Body of pancreas (tissue), 4 donors: ENCODE measurements around the gene ERC1. TPM values are rescaled to one million over a fixed set of nuclear protein-coding genes. Genes with fewer than 3 reads are reported as not detected.

Source experiments
- ATAC-seq: fragments of 150-250 bp; one replicate; pipeline ENCODE4 v1.9.1; 2016
- DNase-seq, 4 donors: peaks; one replicate each; pipeline ENCODE4 v3.0.0-alpha.2; 2019
- H3K27ac ChIP-seq, 4 donors: fragments of 200-600 bp; sonication (generic); 1 replicate in 3 of 4; 2 replicates in 1 of 4; pipeline versions ENCODE4 v1.5.1 to v1.6.1; 2016 to 2019; ENCODE audit warnings: mild to moderate bottlenecking in 1 of 4, mixed read lengths in 1 of 4, moderate library complexity in 1 of 4
- H3K27me3 ChIP-seq, 2 donors: fragments of 200-600 bp; sonication (generic); one replicate each; pipeline ENCODE4 v1.6.0; 2016; ENCODE audit warnings: mild to moderate bottlenecking in 1 of 2
- H3K36me3 ChIP-seq, 2 donors: fragments of 200-600 bp; sonication (generic); replicated peaks in 1 of 2; 2 replicates each; pipeline ENCODE4 v1.5.1; 2016; ENCODE audit warnings: low read depth in 2 of 2; ENCODE audit not compliant: insufficient read depth in 1 of 2
- H3K4me1 ChIP-seq: fragments of 200-600 bp; sonication (generic); one replicate; pipeline ENCODE4 v1.6.0; 2016
- H3K4me3 ChIP-seq, 2 donors: fragments of 200-600 bp; sonication (generic); 1 replicate in 1 of 2; 2 replicates in 1 of 2; pipeline ENCODE4 v1.5.1; 2016 to 2019
- H3K9me3 ChIP-seq, 3 donors: fragments of 200-600 bp; sonication (generic); 1 replicate in 2 of 3; 2 replicates in 1 of 3; pipeline ENCODE4 v1.5.1; 2016
- POLR2A ChIP-seq, 3 donors: fragments of 450-650 bp; IDR thresholded peaks; one replicate each; pipeline ENCODE4 v1.6.1; 2016; ENCODE audit warnings: antibody characterized with exemption in 3 of 3, mild to moderate bottlenecking in 2 of 3
- WGBS, 2 donors: methylation state at CpG; one replicate each; pipeline ENCODE4 v1.1.5; 2017; 5-methylcytosine and 5-hydroxymethylcytosine counted together
- intact Hi-C: fragments of 100-400 bp; cut with DNase I; formaldehyde crosslinking; loops from one replicate; pipeline ENCODE4 v1.15.1; 2023
- total RNA-seq, 2 donors: library from RNA; depleted of rRNA; stranded (reverse); fragments of >200 nt; gene quantifications; one replicate each; pipeline ENCODE4 v1.1.0, GENCODE V29; 2016
- TF ChIP-seq, protein P1 (sequence below), 7 experiments: fragments of 450-650 bp in 4 of 7; fragments of 200-600 bp in 3 of 7; sonication (generic) in 3 of 7; IDR thresholded peaks; one replicate each; pipeline ENCODE4 v1.5.1; 2016 to 2019; ENCODE audit warnings: antibody characterized with exemption in 7 of 7

ERC1 gene
- total RNA-seq, 2 donors from 2014 or later, result 20.8 to 29.0 TPM

DNA sequence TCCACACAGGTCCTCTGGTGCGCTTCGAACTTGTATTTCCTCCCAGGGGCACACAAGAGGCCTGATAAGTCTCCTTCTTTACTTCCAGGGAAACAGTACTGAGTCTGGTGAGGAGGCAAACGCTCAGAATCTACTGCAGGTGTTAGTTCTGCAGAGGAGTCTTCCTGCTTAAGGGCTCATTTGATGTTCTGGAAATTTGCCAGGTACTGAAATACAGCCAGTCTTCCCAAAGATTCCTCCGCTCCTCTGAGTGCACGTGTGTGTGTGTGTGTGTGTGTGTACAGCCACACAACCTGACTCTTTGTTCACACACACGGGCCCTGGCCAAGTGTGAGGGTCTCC lies 511.3 kb downstream of the ERC1 start:
- no peak overlapping the region for H3K4me3 ChIP-seq
- no peaks in the 10 kb centered on the region for H3K27me3 ChIP-seq
- WGBS, 2 donors, result 31 to 34% methylated on average over 5 to 6 of the region's 6 CpGs
- no peak for ATAC-seq
- no peaks in the 10 kb centered on the region for H3K9me3 ChIP-seq
- no peak for TF ChIP-seq POLR2A (IDR thresholded peaks at IDR 0.05)
- TF ChIP-seq, protein P1, sequence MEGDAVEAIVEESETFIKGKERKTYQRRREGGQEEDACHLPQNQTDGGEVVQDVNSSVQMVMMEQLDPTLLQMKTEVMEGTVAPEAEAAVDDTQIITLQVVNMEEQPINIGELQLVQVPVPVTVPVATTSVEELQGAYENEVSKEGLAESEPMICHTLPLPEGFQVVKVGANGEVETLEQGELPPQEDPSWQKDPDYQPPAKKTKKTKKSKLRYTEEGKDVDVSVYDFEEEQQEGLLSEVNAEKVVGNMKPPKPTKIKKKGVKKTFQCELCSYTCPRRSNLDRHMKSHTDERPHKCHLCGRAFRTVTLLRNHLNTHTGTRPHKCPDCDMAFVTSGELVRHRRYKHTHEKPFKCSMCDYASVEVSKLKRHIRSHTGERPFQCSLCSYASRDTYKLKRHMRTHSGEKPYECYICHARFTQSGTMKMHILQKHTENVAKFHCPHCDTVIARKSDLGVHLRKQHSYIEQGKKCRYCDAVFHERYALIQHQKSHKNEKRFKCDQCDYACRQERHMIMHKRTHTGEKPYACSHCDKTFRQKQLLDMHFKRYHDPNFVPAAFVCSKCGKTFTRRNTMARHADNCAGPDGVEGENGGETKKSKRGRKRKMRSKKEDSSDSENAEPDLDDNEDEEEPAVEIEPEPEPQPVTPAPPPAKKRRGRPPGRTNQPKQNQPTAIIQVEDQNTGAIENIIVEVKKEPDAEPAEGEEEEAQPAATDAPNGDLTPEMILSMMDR (IDR thresholded peaks at IDR 0.05), result no peak
- H3K27ac ChIP-seq, result no peak overlapping the region
- no peaks in the 10 kb centered on the region for H3K4me1 ChIP-seq
- DNase-seq, result no peak
- intact Hi-C loops, result no loop called here
- H3K36me3 ChIP-seq, result no peaks in the 10 kb centered on the region

DNA sequence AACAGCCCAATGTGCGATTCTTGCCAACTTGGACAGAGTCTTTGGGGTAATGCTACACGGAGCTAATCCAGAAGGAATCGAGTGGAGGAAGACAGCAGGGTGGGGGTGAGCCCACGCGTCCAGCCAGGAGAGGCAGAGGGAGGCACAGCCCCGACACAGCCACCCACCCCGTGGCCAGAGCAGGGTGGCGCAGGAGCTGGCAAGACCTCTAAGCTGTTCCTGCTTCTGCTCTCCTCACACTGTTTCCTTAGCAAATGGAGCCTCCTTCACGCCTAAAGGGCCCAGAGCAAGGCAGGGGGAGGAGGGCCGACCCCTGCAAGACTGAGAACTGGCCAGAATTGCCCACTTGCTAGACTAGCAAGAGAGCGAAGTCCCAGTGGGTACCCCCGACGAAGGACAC lies 511.8 kb downstream of the ERC1 start:
- no peaks in the 10 kb centered on the region for H3K9me3 ChIP-seq
- no peak overlapping the region for H3K27ac ChIP-seq
- H3K36me3 ChIP-seq, result no peaks in the 10 kb centered on the region
- no peak for DNase-seq
- 58 to 64% methylated on average over 12 to 13 of the region's 13 CpGs for WGBS, 2 donors
- H3K27me3 ChIP-seq, result no peaks in the 10 kb centered on the region
- TF ChIP-seq, protein P1 (IDR thresholded peaks at IDR 0.05), result no peak
- TF ChIP-seq POLR2A (IDR thresholded peaks at IDR 0.05), result no peak
- no peak overlapping the region for H3K4me3 ChIP-seq
- ATAC-seq, result no peak
- intact Hi-C loops, result no loop called here
- H3K4me1 ChIP-seq, result no peaks in the 10 kb centered on the region

DNA sequence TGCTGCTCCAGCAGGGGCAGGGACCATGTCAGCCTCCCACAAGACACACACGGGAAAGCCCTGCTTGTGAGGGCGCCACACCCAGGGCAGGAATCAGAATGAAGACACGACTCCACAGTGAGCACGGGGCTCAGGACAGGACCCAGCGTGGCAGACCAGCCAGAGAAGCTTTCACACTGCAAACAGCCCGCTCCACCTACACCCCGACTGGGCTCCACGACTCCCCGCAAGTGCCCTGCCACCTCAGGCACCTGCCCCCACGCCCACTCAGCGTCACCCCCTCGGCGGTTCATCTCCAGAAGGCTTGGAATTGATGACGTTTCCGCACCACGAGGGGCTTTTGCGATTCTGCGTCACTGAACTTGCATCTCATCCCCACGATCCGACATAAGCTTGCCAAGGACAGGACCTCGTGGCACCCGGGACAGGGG lies 512.3 kb downstream of the ERC1 start:
- no peaks in the 10 kb centered on the region for H3K27me3 ChIP-seq
- no peak for DNase-seq
- intact Hi-C loops, result no loop called here
- H3K27ac ChIP-seq, result no peak overlapping the region
- no peaks in the 10 kb centered on the region for H3K36me3 ChIP-seq
- no peak overlapping the region for H3K4me3 ChIP-seq
- no peak for ATAC-seq
- no peaks in the 10 kb centered on the region for H3K4me1 ChIP-seq
- whole genome bisulfite sequencing, 2 donors, result 78% methylated on average over 20 to 22 of the region's 22 CpGs
- H3K9me3 ChIP-seq, result no peaks in the 10 kb centered on the region
- no peak for TF ChIP-seq POLR2A (IDR thresholded peaks at IDR 0.05)
- TF ChIP-seq, protein P1 (IDR thresholded peaks at IDR 0.05), result no peak

DNA sequence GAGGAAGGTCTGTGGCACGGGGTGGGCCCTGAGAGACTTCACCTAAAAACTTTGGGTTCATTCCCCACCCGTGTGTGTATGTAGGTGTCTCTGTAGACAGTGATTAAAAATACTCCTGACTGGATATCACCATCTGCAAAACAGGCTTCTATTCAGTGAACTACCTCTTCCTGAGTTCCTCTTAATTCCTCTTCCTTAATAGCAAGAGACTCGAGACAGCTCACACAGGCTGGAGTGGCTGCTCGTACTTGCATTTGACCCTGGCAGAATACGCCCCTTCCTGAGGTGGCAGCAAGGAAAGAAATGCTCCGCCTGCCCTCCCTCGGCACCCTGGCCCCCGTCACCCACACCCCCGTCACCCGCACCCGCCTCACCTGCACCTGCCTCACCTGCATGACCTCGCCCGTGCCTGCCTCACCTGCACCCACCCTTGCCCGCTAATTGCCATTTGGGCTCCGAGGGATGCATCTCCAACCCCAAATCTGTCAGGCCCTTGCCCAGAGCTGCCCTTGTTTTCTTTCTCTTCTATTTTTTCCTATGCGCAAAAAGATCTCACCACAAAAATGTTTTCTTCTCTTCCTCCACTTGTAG lies 513.4 kb downstream of the ERC1 start:
- no peaks in the 10 kb centered on the region for H3K27me3 ChIP-seq
- no peaks in the 10 kb centered on the region for H3K9me3 ChIP-seq
- no peak overlapping the region for H3K4me3 ChIP-seq
- ATAC-seq, result no peak
- intact Hi-C loops, result no loop called here
- H3K27ac ChIP-seq, result no peak overlapping the region
- no peaks in the 10 kb centered on the region for H3K4me1 ChIP-seq
- no peaks in the 10 kb centered on the region for H3K36me3 ChIP-seq
- WGBS, 2 donors, result 70 to 76% methylated on average over 16 of the region's 16 CpGs
- DNase-seq, result peak in 1 of 4 donors; percentile 12
- TF ChIP-seq POLR2A (IDR thresholded peaks at IDR 0.05), result no peak
- TF ChIP-seq, protein P1 (IDR thresholded peaks at IDR 0.05), result no peak

DNA sequence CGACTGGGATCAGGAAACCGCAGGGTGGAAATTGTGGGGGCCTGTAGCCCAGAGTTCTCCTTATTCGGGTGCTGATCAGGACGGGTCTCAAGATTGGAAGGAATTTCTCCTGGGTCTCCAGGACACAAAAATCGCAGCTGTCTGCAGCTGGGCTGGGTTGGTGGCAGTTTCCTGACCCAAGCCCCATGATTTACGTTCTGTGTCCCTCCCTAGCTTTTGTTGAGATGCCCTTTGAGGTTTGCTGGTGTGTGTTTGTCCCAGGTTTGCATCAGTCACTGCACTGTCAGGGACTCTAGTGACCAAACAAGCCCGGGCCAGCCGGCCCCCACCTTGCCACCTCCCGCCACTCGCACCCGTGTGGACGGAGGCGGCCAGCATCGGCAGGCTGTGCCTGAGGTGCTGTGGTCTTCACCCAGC lies 513.9 kb downstream of the ERC1 start:
- no peak for ATAC-seq
- no peak overlapping the region for H3K27ac ChIP-seq

More for the DNA sequence above, 513.9 kb downstream of the ERC1 start:
- intact Hi-C loops, result no loop called here
- no peak overlapping the region for H3K4me3 ChIP-seq
- H3K36me3 ChIP-seq, result no peaks in the 10 kb centered on the region
- WGBS, 2 donors, result 60 to 70% methylated on average over 14 of the region's 14 CpGs
- no peak for DNase-seq
- no peaks in the 10 kb centered on the region for H3K9me3 ChIP-seq
- H3K4me1 ChIP-seq, result no peaks in the 10 kb centered on the region
- H3K27me3 ChIP-seq, result no peaks in the 10 kb centered on the region
- no peak for TF ChIP-seq POLR2A (IDR thresholded peaks at IDR 0.05)
- TF ChIP-seq, protein P1 (IDR thresholded peaks at IDR 0.05), result no peak
